Measurements from ENCODE around the gene PCDHB15.

GRCh38 chr5:141261238-141261546 lies 16.0 kb downstream of the PCDHB15 start:
- no peak for TF ChIP-seq CTCF (IDR thresholded peaks at IDR 0.05)
- no peak for TF ChIP-seq POLR2A (IDR thresholded peaks at IDR 0.05)

Data from heart left ventricle (tissue), 13 donors.